ENCODE results near the gene CMTM8.

Gene CMTM8

DNA sequence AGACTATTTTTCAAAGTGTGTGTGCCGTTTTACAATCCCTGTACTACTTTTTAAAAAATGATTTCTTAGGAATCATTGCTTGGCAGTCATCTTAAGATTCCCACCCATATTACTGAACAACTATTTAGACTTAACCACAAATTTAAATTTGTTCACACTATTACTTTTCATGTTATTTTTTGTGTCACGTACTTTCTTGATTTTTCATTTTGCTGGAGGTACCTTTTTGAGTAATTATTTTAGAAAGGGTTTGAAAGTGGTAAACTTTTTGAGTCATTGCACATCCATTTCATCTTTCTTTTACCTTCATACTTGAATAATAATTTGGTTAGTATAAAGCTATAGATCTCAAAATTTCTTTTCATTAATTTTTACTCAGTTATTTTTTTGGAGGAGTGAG is 16.9 kb downstream of the CMTM8 start:
- TF ChIP-seq, protein P1, sequence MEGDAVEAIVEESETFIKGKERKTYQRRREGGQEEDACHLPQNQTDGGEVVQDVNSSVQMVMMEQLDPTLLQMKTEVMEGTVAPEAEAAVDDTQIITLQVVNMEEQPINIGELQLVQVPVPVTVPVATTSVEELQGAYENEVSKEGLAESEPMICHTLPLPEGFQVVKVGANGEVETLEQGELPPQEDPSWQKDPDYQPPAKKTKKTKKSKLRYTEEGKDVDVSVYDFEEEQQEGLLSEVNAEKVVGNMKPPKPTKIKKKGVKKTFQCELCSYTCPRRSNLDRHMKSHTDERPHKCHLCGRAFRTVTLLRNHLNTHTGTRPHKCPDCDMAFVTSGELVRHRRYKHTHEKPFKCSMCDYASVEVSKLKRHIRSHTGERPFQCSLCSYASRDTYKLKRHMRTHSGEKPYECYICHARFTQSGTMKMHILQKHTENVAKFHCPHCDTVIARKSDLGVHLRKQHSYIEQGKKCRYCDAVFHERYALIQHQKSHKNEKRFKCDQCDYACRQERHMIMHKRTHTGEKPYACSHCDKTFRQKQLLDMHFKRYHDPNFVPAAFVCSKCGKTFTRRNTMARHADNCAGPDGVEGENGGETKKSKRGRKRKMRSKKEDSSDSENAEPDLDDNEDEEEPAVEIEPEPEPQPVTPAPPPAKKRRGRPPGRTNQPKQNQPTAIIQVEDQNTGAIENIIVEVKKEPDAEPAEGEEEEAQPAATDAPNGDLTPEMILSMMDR (IDR thresholded peaks at IDR 0.05; ENCODE audit: low read depth, low read length, missing control alignments), result no peak
- no peak for DNase-seq (ENCODE audit: extremely low read depth, low read depth)
- no peak overlapping the region for H3K4me3 ChIP-seq (replicated peaks; ENCODE audit: low read depth, low read length)

DNA sequence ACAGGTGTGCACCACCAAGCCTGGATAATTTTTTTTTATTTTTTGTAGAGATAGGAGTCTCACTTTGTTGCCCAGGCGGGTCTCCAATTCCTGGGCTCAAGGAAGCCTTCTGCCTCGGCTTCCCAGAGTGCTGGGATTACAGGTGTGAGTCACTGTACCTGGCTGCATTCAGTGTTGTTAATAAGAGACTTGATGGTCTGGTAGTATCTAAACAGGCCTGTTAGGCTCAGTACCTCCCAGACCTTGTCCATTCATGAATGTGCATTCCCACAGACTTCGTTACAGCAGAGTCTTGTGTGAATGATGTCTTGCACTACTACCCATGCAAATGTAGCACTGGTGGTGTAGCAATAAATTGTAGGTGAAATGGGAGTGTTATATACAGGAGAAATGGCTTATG is 17.7 kb downstream of the CMTM8 start:
- no peak overlapping the region for H3K4me3 ChIP-seq (replicated peaks; ENCODE audit: low read depth, low read length)
- DNase-seq (ENCODE audit: extremely low read depth, low read depth), result no peak
- TF ChIP-seq, protein P1 (IDR thresholded peaks at IDR 0.05; ENCODE audit: low read depth, low read length, missing control alignments), result no peak

DNA sequence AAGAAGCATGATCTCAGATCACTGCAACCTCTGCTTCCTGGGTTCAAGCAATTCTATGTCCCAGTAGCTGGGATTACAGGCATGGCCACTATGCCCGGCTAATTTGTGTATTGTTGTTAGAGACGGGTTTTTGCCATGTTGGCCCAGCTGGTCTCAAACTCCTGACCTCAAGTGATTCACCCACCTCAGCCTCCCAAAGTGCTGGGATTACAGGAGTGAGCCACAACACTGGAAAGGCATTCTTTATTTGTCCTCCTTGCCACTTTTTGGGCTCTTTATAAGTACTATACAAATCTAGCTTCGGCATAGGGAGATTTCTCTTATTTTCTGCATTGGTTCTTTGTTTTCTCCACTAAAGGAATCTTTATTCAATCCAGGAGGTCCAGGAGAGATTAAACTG is 18.6 kb downstream of the CMTM8 start:
- TF ChIP-seq, protein P1 (IDR thresholded peaks at IDR 0.05; ENCODE audit: low read depth, low read length, missing control alignments), result no peak
- H3K4me3 ChIP-seq (replicated peaks; ENCODE audit: low read depth, low read length), result no peak overlapping the region
- no peak for DNase-seq (ENCODE audit: extremely low read depth, low read depth)

DNA sequence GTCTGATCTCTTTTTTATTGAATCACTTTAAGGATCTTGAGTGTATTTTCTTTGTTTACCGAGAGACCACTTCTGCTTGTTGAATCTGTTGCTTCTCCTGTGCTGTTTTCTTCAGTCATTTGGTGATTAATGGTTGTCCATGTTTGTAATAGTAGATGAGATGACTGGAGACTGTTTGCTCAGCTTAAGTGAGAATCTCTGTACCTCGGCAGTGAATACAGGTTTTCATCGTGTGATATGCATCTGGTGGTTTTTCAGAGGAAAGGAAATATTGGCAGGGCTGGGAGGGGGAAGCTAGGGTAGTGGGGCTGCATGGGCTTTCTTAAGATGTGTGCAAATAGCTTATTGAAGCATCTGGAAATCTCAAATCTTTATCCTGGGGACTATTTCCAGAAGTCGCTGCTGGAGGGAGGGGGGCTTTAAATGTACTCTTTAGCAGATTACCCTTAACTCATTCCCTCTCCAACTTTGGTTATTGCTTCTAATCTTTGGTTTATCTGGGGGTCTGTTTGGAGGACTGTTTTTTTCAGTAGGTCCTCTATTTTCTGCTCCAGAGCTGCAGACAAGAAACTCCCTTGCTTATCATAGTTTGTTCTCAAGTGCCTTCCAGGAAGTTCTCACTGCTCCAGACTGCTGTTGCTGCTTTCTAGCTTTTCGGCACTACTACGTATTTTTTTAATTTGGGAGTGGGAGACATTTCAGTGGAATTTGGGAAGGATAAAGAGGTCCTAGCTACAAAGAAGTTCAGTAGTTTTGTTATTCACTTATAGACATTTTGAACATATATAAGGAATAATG is 19.4 kb downstream of the CMTM8 start:
- TF ChIP-seq, protein P1 (IDR thresholded peaks at IDR 0.05; ENCODE audit: low read depth, low read length, missing control alignments), result no peak
- no peak for DNase-seq (ENCODE audit: extremely low read depth, low read depth)
- no peak overlapping the region for H3K4me3 ChIP-seq (replicated peaks; ENCODE audit: low read depth, low read length)

DNA sequence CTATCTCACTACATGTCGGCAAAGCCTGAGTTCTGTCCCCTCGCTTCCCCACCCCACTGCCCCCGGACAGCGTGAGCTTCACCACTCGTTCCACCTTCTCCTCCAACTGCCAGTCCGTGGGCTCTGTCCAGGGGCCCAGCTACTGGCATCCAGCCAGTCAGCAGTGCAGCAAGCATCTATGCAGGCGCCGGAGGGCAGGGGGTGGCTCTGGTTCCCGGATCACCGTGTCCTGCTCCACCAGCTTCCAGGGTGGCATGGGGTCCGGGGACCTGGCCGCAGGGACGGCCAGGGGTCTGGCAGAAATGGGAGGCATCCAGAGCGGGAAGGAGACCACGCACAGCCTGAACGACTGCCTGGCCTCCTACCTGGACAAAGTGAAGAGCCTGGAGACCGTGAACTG is 20.4 kb downstream of the CMTM8 start:
- no peak for DNase-seq (ENCODE audit: extremely low read depth, low read depth)
- TF ChIP-seq, protein P1 (IDR thresholded peaks at IDR 0.05; ENCODE audit: low read depth, low read length, missing control alignments), result no peak
- H3K4me3 ChIP-seq (replicated peaks; ENCODE audit: low read depth, low read length), result no peak overlapping the region

DNA sequence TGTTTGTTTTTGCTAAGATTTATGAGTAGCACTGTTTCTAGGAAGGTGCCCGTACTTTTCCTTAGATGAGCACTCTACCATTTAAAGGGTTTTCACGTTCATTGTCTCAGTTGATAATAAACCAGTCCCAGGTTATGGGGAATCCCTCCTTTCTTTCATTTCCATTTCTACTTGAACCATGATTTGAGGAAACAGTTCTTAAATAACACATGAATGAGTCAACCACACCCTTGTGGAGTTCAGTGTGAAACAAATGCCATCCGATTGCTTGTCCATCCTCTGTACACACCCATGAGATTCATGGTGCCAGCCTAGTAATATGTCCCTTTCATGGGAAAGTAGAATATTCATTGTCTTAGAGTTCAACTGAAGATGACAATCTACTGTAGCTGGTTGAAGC is 23.1 kb downstream of the CMTM8 start:
- TF ChIP-seq, protein P1 (IDR thresholded peaks at IDR 0.05; ENCODE audit: low read depth, low read length, missing control alignments), result no peak
- DNase-seq (ENCODE audit: extremely low read depth, low read depth), result no peak
- H3K4me3 ChIP-seq (replicated peaks; ENCODE audit: low read depth, low read length), result no peak overlapping the region

DNA sequence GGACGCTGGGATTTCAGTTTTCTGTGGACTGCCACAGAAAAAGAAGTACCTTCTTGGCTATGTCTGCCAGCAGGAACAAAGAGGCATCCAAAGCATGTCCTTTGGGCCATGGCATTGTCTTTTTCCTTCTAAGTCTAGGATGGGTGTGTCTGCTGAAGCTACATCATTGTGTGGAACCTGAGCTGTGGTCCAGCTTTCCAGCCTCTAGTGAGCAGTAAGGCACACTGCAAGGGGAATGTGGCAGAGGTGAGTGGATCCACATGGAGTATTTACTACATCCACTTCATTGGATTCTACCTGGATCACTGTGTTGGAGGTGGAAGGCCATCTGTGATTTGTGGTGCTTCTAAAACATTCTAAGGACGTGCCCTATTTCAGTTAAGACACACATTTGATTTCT is 23.7 kb downstream of the CMTM8 start:
- TF ChIP-seq, protein P1 (IDR thresholded peaks at IDR 0.05; ENCODE audit: low read depth, low read length, missing control alignments), result no peak
- DNase-seq (ENCODE audit: extremely low read depth, low read depth), result no peak
- H3K4me3 ChIP-seq (replicated peaks; ENCODE audit: low read depth, low read length), result no peak overlapping the region
